Activated T-helper 17 cell treated with anti-CD3 and anti-CD28 coated beads, Interleukin-2, amount 50 U/mL, for 72 hours (primary cell): ENCODE measurements around the gene SLC6A18. TPM values are rescaled to one million over a fixed set of nuclear protein-coding genes. Genes with fewer than 3 reads are reported as not detected.
"Not testable (repeated sequence)": the region's sequence is repeated elsewhere in the genome, so short reads cannot be mapped to it uniquely, and the experiment has no call there.

Experiments used
- ATAC-seq: fragments of 150-1000 bp; cut with Tn5 transposase; replicated peaks from 2 replicates; pipeline ENCODE4 v1.10.0; 2021; ENCODE audit warnings: mild to moderate bottlenecking, moderate library complexity
- H3K27ac Mint-ChIP-seq: one replicate; pipeline ENCODE4 v1.8.0; 2022; ENCODE audit warnings: mixed read lengths
- H3K27me3 Mint-ChIP-seq: one replicate; pipeline ENCODE4 v1.8.0; 2022; ENCODE audit warnings: mixed read lengths
- H3K36me3 Mint-ChIP-seq: one replicate; pipeline ENCODE4 v1.8.0; 2022; ENCODE audit warnings: low read depth, mild to moderate bottlenecking, mixed read lengths
- H3K4me1 Mint-ChIP-seq: one replicate; pipeline ENCODE4 v1.8.0; 2022; ENCODE audit warnings: mixed read lengths
- H3K4me3 Mint-ChIP-seq: one replicate; pipeline ENCODE4 v1.8.0; 2022; ENCODE audit warnings: mild to moderate bottlenecking, mixed read lengths
- H3K9me3 Mint-ChIP-seq: one replicate; pipeline ENCODE4 v1.8.0; 2022; ENCODE audit warnings: mixed read lengths
- total RNA-seq, 2 donors: library from RNA; stranded (reverse); gene quantifications; one replicate each; pipeline ENCODE4 v1.2.3, GENCODE V29; 2022

SLC6A18 gene
- total RNA-seq, 2 donors from 2014 or later = not detected

- no peaks in the 10 kb centered on the region for H3K4me1 Mint-ChIP-seq
Measured at GRCh38 chr5:1222147-1222546, 3.0 kb upstream of the SLC6A18 start.

GRCh38 chr5:1222621-1223277 lies 2.4 kb upstream of the SLC6A18 start:
- Mint-ChIP-seq H3K27ac (no peak overlapping the region), H3K27me3 (no peaks in the 10 kb centered on the region), H3K4me3 (no peak overlapping the region), H3K36me3 (no peaks in the 10 kb centered on the region), H3K4me1 (no peaks in the 10 kb centered on the region), H3K9me3 (no peaks in the 10 kb centered on the region)
- ATAC-seq = no peak

More at GRCh38 chr5:1222147-1222546, 3.0 kb upstream of the SLC6A18 start:
- no peaks in the 10 kb centered on the region for H3K36me3 Mint-ChIP-seq
- ATAC-seq = no peak
- no peak overlapping the region for H3K27ac Mint-ChIP-seq
- no peaks in the 10 kb centered on the region for H3K9me3 Mint-ChIP-seq
- no peak overlapping the region for H3K4me3 Mint-ChIP-seq
- no peaks in the 10 kb centered on the region for H3K27me3 Mint-ChIP-seq

- Mint-ChIP-seq H3K36me3 (no peaks in the 10 kb centered on the region), H3K27me3 (peaks cover under 1% of the 10 kb centered on the region), H3K27ac (no peak overlapping the region), H3K9me3 (no peaks in the 10 kb centered on the region), H3K4me1 (no peaks in the 10 kb centered on the region), H3K4me3 (no peak overlapping the region)
- no peak for ATAC-seq
Measured at GRCh38 chr5:1223278-1223670, 1.9 kb upstream of the SLC6A18 start.

- no peak for ATAC-seq
- Mint-ChIP-seq H3K36me3 (no peaks in the 10 kb centered on the region), H3K4me1 (no peaks in the 10 kb centered on the region), H3K27me3 (peaks cover 9% of the 10 kb centered on the region), H3K4me3 (no peak overlapping the region), H3K9me3 (no peaks in the 10 kb centered on the region), H3K27ac (no peak overlapping the region)
Measured at GRCh38 chr5:1224631-1225030, 550 bp upstream of the SLC6A18 start.

- no peak for ATAC-seq
- Mint-ChIP-seq H3K27me3 (peaks cover 9% of the 10 kb centered on the region), H3K36me3 (no peaks in the 10 kb centered on the region), H3K4me3 (no peak overlapping the region), H3K4me1 (no peaks in the 10 kb centered on the region), H3K27ac (no peak overlapping the region), H3K9me3 (no peaks in the 10 kb centered on the region)
Measured at GRCh38 chr5:1226231-1226630, 1.1 kb downstream of the SLC6A18 start.

GRCh38 chr5:1226839-1227581 lies 1.8 kb downstream of the SLC6A18 start:
- Mint-ChIP-seq H3K4me1 (no peaks in the 10 kb centered on the region), H3K36me3 (no peaks in the 10 kb centered on the region)

GRCh38 chr5:1227667-1228066 lies 2.5 kb downstream of the SLC6A18 start:
- Mint-ChIP-seq H3K4me3 (no peak overlapping the region), H3K9me3 (no peaks in the 10 kb centered on the region)

More at GRCh38 chr5:1226839-1227581, 1.8 kb downstream of the SLC6A18 start:
- Mint-ChIP-seq H3K4me3 (no peak overlapping the region), H3K27me3 (peaks cover 9% of the 10 kb centered on the region), H3K27ac (no peak overlapping the region), H3K9me3 (no peaks in the 10 kb centered on the region)
- no peak for ATAC-seq

GRCh38 chr5:1228120-1228519 lies 2.9 kb downstream of the SLC6A18 start:
- Mint-ChIP-seq H3K4me3 (no peak overlapping the region), H3K4me1 (no peaks in the 10 kb centered on the region), H3K36me3 (no peaks in the 10 kb centered on the region), H3K9me3 (no peaks in the 10 kb centered on the region), H3K27me3 (peaks cover 9% of the 10 kb centered on the region), H3K27ac (no peak overlapping the region)
- ATAC-seq = no peak

More at GRCh38 chr5:1227667-1228066, 2.5 kb downstream of the SLC6A18 start:
- ATAC-seq = no peak
- Mint-ChIP-seq H3K4me1 (no peaks in the 10 kb centered on the region), H3K27me3 (peaks cover 9% of the 10 kb centered on the region), H3K27ac (no peak overlapping the region), H3K36me3 (no peaks in the 10 kb centered on the region)

- H3K9me3 Mint-ChIP-seq, ATAC-seq, H3K4me1 Mint-ChIP-seq: not testable (repeated sequence)
Measured at GRCh38 chr5:1229023-1229422, 3.8 kb downstream of the SLC6A18 start.

GRCh38 chr5:1229822-1230221 lies 4.6 kb downstream of the SLC6A18 start:
- no peak overlapping the region for H3K27ac Mint-ChIP-seq
- H3K27me3 Mint-ChIP-seq = peaks cover 9% of the 10 kb centered on the region
- no peaks in the 10 kb centered on the region for H3K36me3 Mint-ChIP-seq
- H3K9me3 Mint-ChIP-seq = no peaks in the 10 kb centered on the region
- H3K4me1 Mint-ChIP-seq = no peaks in the 10 kb centered on the region
- no peak for ATAC-seq
- no peak overlapping the region for H3K4me3 Mint-ChIP-seq

More at GRCh38 chr5:1229023-1229422, 3.8 kb downstream of the SLC6A18 start:
- H3K36me3 Mint-ChIP-seq, H3K4me3 Mint-ChIP-seq, H3K27me3 Mint-ChIP-seq, H3K27ac Mint-ChIP-seq: not testable (repeated sequence)

- Mint-ChIP-seq H3K36me3 (no peaks in the 10 kb centered on the region), H3K27ac (no peak overlapping the region), H3K4me3 (no peak overlapping the region), H3K27me3 (peaks cover 9% of the 10 kb centered on the region), H3K9me3 (peaks cover under 1% of the 10 kb centered on the region), H3K4me1 (no peaks in the 10 kb centered on the region)
- ATAC-seq = no peak
Measured at GRCh38 chr5:1230551-1230950, 5.4 kb downstream of the SLC6A18 start.

GRCh38 chr5:1231354-1231905 lies 6.2 kb downstream of the SLC6A18 start:
- H3K27ac Mint-ChIP-seq = no peak overlapping the region
- peaks cover 12% of the 10 kb centered on the region for H3K27me3 Mint-ChIP-seq
- no peak for ATAC-seq
- no peaks in the 10 kb centered on the region for H3K4me1 Mint-ChIP-seq
- H3K4me3 Mint-ChIP-seq = no peak overlapping the region
- H3K36me3 Mint-ChIP-seq = no peaks in the 10 kb centered on the region
- H3K9me3 Mint-ChIP-seq = peaks cover 7% of the 10 kb centered on the region

- Mint-ChIP-seq H3K27me3 (peaks cover 12% of the 10 kb centered on the region), H3K4me3 (no peak overlapping the region), H3K27ac (no peak overlapping the region), H3K4me1 (no peaks in the 10 kb centered on the region), H3K36me3 (no peaks in the 10 kb centered on the region), H3K9me3 (peaks cover 7% of the 10 kb centered on the region)
- no peak for ATAC-seq
Measured at GRCh38 chr5:1232780-1233179, 7.6 kb downstream of the SLC6A18 start.

- Mint-ChIP-seq H3K4me3 (no peak overlapping the region), H3K27ac (no peak overlapping the region), H3K9me3 (peaks cover 7% of the 10 kb centered on the region), H3K27me3 (peaks cover 3% of the 10 kb centered on the region), H3K4me1 (no peaks in the 10 kb centered on the region), H3K36me3 (no peaks in the 10 kb centered on the region)
- ATAC-seq = no peak
Measured at GRCh38 chr5:1235379-1235778, 10.2 kb downstream of the SLC6A18 start.

GRCh38 chr5:1235838-1236237 lies 10.7 kb downstream of the SLC6A18 start:
- Mint-ChIP-seq H3K4me1 (no peaks in the 10 kb centered on the region), H3K36me3 (no peaks in the 10 kb centered on the region), H3K4me3 (no peak overlapping the region), H3K9me3 (peaks cover 7% of the 10 kb centered on the region), H3K27ac (no peak overlapping the region), H3K27me3 (peaks cover 3% of the 10 kb centered on the region)
- no peak for ATAC-seq
